Skeletal muscle satellite cell (primary cell): ENCODE data around the gene FOXP1. TPM values are rescaled to one million over a fixed set of nuclear protein-coding genes. Genes with fewer than 3 reads are reported as not detected.
A peak's percentile ranks its signal among the peaks of the same experiment; 100 is the strongest.

Experiments used
- H3K27me3 ChIP-seq: 2 replicates; pipeline ENCODE4 v1.7.0; 2013; ENCODE audit warnings: low read length; ENCODE audit not compliant: control insufficient read depth, insufficient read depth
- H3K36me3 ChIP-seq: 2 replicates; pipeline ENCODE4 v1.7.0; 2013; ENCODE audit warnings: mild to moderate bottlenecking, control low read depth, low read length; ENCODE audit not compliant: insufficient read depth
- H3K4me1 ChIP-seq: 2 replicates; pipeline ENCODE4 v1.7.0; 2013; ENCODE audit warnings: low read length; ENCODE audit not compliant: control insufficient read depth, insufficient read depth
- H3K4me2 ChIP-seq: 2 replicates; pipeline ENCODE4 v1.7.0; 2013; ENCODE audit warnings: mild to moderate bottlenecking, low read length
- H3K4me3 ChIP-seq: 2 replicates; pipeline ENCODE4 v1.7.0; 2013; ENCODE audit warnings: low read length
- H3K9ac ChIP-seq: 2 replicates; pipeline ENCODE4 v1.7.0; 2013; ENCODE audit warnings: mild to moderate bottlenecking, low read depth, low read length, moderate library complexity
- H3K9me3 ChIP-seq: replicated peaks from 2 replicates; pipeline ENCODE4 v1.7.0; 2013; ENCODE audit warnings: mild to moderate bottlenecking, control low read depth, low read length
- total RNA-seq: library from RNA; depleted of rRNA; stranded (reverse); fragments of >200 nt; gene quantifications from 2 replicates; pipeline ENCODE4 v1.2.3, GENCODE V29; 2012; rRNA removed

The FOXP1 gene
- total RNA-seq = 42.6 and 49.4 TPM in 2 replicates

DNA sequence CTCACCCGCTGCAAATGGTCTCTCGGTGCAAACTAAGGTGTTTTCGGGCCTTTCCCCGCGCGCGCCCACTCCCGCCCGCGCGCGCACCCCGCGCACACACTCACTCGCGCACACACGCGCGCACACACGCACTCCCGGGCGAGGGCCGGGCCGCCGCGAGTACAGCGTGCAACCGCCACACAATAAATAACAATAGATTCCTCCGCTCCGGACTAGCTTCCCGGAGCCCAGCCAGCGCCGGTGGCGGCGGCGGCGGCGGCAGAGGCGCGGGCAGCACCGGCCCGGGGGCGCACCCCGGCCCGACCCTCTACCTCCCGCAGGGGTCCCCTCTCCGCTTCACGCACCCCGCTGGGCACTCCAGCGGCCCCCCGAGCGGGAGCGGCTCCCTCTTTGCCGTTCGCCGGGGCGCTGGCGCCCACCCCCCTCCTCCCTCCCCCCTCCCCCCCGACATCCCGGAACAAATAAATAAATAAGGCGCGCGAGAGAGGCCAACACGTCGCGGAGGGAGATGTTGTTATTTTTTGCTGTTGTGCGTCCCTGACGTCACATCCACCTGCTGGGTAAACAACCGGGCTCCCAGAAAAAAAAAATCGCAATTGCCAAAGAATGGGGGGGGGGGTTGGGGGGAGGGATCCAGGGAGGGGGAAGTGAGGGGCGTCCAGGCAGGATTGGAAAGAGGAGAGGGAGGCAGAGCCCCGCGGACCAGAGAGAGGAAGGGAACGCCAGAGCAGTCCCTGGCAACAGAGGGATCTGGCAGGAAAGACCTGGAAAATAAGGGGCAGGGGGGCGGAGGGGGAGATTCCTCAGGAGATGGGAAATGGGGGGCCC is at the start of gene FOXP1:
Gene FOXP1 (minus strand): TSS at position 163 of the 828 bp plus-strand sequence. CDS start 385,347 bp downstream, outside the sequence.
- Histone ChIP-seq H3K4me3 (peak within 1 kb of the TSS; percentile 85), H3K9me3 (no peaks in the 10 kb centered on the region), H3K36me3 (no peaks in the 10 kb centered on the region), H3K27me3 (no peaks in the 10 kb centered on the region), H3K4me1 (peaks cover 52% of the 10 kb centered on the region), H3K4me2 (peak within 1 kb of the TSS; percentile 95), H3K9ac (peak within 1 kb of the TSS; percentile 90)

DNA sequence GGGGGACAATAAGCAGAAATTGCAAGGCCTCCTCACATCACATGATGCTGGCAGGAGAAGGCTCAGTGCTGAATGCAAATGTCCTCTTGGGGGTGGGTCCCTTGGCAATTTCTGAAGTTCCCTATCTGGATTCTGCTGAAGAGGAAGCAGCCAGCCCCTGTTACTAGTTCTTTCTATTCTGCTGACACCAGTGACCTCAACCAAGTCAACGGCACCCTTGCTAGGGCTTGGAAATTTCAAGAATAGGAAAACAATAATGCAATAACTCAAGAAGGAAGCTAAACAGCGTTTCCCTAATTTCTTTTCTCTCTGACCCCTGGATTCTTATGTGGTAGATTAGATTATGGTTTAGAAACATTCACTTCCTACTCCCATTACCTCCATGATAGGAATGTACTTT is 46.2 kb upstream of the FOXP1 start:
- Histone ChIP-seq H3K4me2 (no peak overlapping the region), H3K36me3 (no peaks in the 10 kb centered on the region), H3K4me3 (no peak overlapping the region), H3K4me1 (no peaks in the 10 kb centered on the region), H3K9ac (no peak overlapping the region), H3K9me3 (no peaks in the 10 kb centered on the region), H3K27me3 (no peaks in the 10 kb centered on the region)

DNA sequence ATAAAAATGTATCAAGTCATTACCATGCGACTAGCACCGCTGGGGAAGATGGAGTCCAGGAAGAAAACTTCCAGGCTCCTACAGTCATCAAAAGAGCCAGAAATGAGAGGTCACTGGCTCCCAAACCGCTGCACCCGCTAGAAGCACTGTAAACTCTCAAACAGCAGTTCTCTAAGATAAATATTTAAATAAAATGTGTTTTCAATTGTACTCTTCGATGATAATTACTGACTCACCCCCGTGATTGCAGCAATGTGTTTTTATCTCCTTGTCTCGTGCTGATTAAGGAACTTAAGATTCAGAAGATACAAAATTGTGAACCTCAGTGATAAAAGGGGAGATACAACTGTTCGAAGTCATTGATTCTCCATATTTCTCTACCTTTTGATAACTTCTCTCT is 45.8 kb upstream of the FOXP1 start:
- Histone ChIP-seq H3K9ac (no peak overlapping the region), H3K36me3 (no peaks in the 10 kb centered on the region), H3K27me3 (no peaks in the 10 kb centered on the region), H3K4me2 (no peak overlapping the region), H3K4me3 (no peak overlapping the region), H3K9me3 (no peaks in the 10 kb centered on the region), H3K4me1 (no peaks in the 10 kb centered on the region)

DNA sequence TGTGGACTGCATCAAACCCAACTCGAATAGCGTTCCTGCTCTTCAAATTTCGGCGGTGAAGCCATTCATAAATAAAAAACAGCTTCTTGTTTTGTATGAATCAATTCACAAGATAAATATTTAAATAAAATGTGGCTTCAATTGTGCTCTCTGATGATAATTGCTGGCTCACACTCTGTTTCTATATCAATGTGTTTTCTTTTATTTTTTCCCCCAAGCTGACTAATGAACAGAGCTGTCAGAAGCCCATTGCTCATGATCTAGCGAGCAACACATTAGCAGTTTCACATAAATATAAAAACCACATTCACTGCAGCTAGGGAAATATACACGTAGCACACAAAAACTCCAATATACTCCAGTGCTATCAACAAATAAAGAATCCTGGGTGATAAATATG is 45.0 kb upstream of the FOXP1 start:
- Histone ChIP-seq H3K9ac (no peak overlapping the region), H3K36me3 (no peaks in the 10 kb centered on the region), H3K9me3 (no peaks in the 10 kb centered on the region), H3K4me2 (no peak overlapping the region), H3K4me1 (no peaks in the 10 kb centered on the region), H3K27me3 (peaks cover 1% of the 10 kb centered on the region), H3K4me3 (no peak overlapping the region)

DNA sequence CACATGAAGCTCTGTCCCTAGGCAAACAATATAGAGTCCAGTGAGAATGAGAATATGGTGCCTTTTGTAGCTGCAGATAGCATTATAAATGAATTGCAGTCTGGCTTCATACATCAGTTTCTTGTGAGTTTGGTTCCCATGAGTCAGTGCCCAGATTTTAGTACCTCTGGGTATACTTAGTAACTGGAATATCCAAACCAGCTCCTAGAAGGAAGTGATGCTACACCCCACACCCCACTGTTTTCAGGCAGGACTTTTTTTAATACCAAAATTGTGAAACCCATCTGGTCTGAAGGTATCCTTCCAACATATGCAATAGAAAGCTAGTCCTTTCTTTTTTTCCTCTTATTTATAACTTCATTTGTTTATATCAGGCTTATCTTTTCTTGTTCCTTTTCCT is 42.1 kb upstream of the FOXP1 start:
- H3K9ac ChIP-seq = no peak overlapping the region

DNA sequence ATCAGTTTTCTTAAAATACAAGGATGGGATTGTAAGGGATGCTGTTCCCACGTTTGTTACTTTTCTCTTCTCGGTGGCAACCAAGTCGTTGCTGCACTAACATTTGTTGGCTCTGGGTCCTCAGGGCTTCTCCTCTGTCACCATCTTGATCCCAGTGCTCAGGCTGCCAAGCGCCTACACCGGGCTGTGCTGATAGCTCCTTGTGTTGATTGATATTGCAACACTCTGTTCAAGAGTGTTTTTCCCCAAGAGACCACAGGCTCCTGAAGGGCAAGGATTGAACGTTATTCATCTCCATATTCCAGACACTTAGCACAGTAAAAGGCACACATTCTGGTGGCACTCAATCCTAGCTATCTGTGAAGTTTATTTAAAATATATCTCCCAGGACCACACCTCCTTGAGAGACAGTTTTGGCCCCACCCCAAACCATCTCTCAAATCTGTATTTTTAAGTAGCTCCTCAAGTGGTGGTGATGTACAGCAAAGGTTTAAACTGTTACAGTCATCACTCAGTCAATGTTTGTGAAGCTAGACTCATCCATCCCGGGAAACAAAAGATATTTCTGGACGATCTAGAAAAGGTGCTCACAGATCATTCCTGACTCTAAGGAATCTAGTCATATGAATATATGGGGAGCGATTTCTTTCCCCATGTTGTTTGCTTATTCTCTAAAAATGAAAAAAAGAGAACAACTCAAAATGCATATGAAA is 38.5 kb upstream of the FOXP1 start:
- no peak overlapping the region for H3K4me2 ChIP-seq
- H3K9ac ChIP-seq = no peak overlapping the region
- no peaks in the 10 kb centered on the region for H3K36me3 ChIP-seq
- H3K27me3 ChIP-seq = peaks cover 21% of the 10 kb centered on the region
- H3K4me1 ChIP-seq = no peaks in the 10 kb centered on the region
- no peaks in the 10 kb centered on the region for H3K9me3 ChIP-seq
- H3K4me3 ChIP-seq = no peak overlapping the region

More for the DNA sequence above, 42.1 kb upstream of the FOXP1 start:
- Histone ChIP-seq H3K4me1 (no peaks in the 10 kb centered on the region), H3K27me3 (peaks cover 21% of the 10 kb centered on the region), H3K9me3 (no peaks in the 10 kb centered on the region), H3K4me2 (no peak overlapping the region), H3K36me3 (no peaks in the 10 kb centered on the region), H3K4me3 (no peak overlapping the region)

DNA sequence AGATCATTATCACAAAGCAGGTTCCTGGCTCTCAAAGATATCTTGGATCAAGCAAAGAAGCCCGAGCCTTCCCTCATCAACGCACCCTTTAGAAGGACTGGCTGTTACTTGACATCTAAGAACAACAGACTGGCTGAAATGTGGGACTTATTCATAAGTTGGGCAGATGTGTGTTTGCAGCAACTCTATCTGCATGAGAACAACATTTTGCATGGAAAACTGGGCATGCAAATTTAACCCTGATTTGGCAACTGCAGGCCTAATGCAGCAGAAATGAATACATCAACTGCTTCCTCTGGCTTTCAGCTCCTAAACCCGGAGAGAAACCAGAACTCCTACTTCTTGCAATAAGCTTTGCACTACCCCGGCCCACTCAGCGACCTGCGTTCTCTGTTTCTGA is 35.0 kb upstream of the FOXP1 start:
- Histone ChIP-seq H3K4me2 (no peak overlapping the region), H3K9me3 (no peaks in the 10 kb centered on the region), H3K36me3 (no peaks in the 10 kb centered on the region), H3K27me3 (peaks cover 20% of the 10 kb centered on the region), H3K4me1 (no peaks in the 10 kb centered on the region), H3K9ac (no peak overlapping the region), H3K4me3 (no peak overlapping the region)

DNA sequence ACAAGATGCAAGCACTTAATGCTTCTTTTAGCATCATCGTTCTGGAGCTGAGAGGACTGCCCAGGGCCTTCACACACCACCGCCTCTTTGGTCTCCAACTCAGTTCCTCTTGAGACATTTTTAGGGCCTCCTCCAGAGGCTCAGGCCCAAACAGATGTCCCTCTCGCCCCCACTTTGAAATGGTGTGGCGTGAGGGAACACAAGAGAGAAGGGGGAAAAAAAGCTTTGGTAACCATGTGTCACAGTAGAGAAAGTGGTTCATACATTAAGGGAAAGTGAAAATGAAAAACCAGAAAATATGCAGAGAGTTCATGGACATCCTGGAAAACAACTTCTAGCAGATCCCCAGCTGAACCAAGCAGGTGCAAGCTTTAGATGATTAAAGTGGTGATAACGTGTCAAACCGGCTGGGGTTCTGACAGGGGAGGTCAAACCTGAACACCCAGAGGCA is 33.1 kb upstream of the FOXP1 start:
- no peak overlapping the region for H3K9ac ChIP-seq
- H3K27me3 ChIP-seq = peaks cover 7% of the 10 kb centered on the region
- no peaks in the 10 kb centered on the region for H3K4me1 ChIP-seq
- H3K4me3 ChIP-seq = no peak overlapping the region
- H3K9me3 ChIP-seq = no peaks in the 10 kb centered on the region
- H3K4me2 ChIP-seq = no peak overlapping the region
- no peaks in the 10 kb centered on the region for H3K36me3 ChIP-seq

DNA sequence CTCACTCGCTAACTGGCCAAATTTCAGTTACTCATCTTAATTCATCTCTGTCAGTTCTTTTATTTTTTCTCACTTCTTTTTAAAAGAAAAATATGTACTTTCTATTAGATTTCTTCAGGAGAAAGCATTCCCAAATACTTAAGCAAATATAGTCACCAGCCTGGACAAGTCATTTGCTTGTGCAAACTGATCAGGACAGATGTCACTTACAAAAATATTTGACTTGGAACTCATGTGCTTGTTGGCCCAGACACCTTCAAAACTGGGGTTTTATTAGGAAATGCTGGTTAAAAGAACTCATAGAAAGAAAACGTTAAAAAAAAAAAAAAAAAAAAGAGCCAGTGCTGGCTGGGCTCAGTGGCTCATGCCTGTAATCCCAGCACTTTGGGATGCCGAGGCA is 31.3 kb upstream of the FOXP1 start:
- H3K4me3 ChIP-seq = no peak overlapping the region
- H3K9ac ChIP-seq = no peak overlapping the region
- H3K27me3 ChIP-seq = no peaks in the 10 kb centered on the region
- no peaks in the 10 kb centered on the region for H3K36me3 ChIP-seq
- no peaks in the 10 kb centered on the region for H3K4me1 ChIP-seq
- H3K4me2 ChIP-seq = no peak overlapping the region
- H3K9me3 ChIP-seq = no peaks in the 10 kb centered on the region

DNA sequence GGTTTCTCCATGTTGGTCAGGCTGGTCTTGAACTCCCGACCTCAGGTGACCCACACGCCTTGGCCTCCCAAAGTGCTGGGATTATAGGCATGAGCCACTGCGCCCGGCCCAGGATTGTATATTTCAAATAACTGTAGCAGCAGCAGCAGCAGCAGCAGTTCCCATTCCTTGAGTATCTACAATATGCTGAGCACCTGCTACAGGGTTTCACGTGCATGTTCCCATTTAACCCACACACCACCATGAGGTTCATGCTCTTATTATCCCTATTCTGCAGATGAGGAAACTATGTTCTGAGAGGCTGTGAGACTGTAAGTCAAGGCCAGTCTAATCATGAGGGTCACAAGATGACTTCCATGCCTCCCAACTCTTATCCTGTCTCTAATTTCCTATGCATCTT is 30.9 kb upstream of the FOXP1 start:
- no peaks in the 10 kb centered on the region for H3K36me3 ChIP-seq

DNA sequence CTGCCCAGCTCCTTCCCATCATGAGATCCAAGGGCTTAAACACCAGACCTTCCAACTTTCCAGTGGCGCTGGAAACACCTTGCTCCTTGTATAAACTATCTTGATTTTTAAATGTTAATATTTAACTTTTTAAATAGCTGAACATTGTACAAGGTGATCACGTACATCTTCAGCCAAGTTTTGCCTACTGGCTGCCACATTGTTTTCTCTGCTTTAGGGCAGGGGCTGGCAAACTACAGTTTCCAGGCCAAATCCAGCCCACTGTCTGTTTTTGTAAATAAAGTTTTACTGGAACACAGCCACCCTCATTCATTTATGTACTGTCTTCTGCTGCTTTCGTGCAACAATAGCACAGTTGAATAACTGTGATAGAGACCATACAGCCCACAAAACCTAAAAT is 27.6 kb upstream of the FOXP1 start:
- Histone ChIP-seq H3K4me1 (no peaks in the 10 kb centered on the region), H3K36me3 (no peaks in the 10 kb centered on the region), H3K9ac (no peak overlapping the region), H3K9me3 (no peaks in the 10 kb centered on the region), H3K27me3 (no peaks in the 10 kb centered on the region), H3K4me2 (no peak overlapping the region), H3K4me3 (no peak overlapping the region)

More for the DNA sequence above, 30.9 kb upstream of the FOXP1 start:
- no peak overlapping the region for H3K9ac ChIP-seq
- no peak overlapping the region for H3K4me2 ChIP-seq
- no peaks in the 10 kb centered on the region for H3K9me3 ChIP-seq
- H3K4me3 ChIP-seq = no peak overlapping the region
- no peaks in the 10 kb centered on the region for H3K27me3 ChIP-seq
- no peaks in the 10 kb centered on the region for H3K4me1 ChIP-seq
